ENCODE results near the gene MYO9A.

Gene MYO9A

DNA sequence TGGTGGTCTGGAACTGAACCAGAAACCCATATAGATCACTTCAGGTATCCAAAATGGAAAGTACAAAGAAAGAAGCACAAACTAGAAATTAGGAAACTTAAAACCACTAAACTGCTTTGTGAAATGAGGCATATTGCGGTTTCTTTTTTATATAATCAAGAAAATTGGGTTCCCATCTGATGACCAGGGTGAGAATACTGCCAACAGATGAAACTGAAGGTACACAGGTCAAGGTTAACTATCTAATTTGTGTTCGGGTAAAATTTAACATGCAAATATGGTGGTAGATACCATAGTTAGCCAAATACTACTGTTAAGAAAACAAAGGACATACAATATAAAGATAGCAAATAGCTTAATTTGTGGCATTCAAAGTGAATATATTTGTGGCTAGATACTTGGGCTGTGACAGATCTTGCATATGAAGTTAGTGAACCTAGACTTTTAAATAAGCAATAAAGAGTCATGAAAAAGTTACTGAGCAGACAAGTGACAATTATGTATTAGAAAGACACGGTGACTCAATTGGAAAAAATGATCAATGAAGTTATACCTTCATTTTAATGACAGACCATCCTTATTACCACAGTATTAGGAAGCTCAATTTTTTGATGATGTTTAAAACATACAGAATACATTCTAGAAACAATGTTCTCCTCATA, 180.2 kb downstream of the MYO9A start:
- no peaks in the 10 kb centered on the region for H3K9me3 ChIP-seq (ENCODE audit: control insufficient read depth in 1 of 2, low read length in 2 of 2)
- no peaks in the 10 kb centered on the region for H3K4me1 ChIP-seq (ENCODE audit: control insufficient read depth in 1 of 2, insufficient read depth in 2 of 2, low read length in 2 of 2)

DNA sequence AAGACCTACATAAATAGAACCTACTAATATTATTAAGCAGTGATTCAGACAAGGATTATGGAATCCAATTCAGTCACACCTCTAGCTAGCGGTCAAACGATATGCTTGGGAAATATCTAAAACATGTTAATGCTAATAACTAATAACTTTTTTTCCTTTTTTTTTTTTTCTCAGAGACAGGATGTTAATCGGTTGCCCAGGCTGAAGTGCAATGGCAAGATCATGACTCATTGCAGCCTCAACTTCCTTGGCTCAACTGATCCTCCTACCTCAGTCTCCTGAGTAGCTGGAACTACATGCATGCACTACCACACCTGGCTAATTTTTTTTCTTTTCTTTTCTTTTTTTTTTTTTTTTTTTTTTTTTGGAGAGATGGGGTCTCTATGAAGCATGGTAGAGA, 183.5 kb downstream of the MYO9A start:
- Histone ChIP-seq H3K9me3 (ENCODE audit: control insufficient read depth in 1 of 2, low read length in 2 of 2) (peaks cover 3 to 28% of the 10 kb centered on the region in 2 donors), H3K9ac (ENCODE audit: low read depth in 1 of 2, low read length in 2 of 2) (no peak overlapping the region), H3K4me3 (ENCODE audit: low read depth in 1 of 2, low read length in 2 of 2) (no peak overlapping the region), H3K4me1 (ENCODE audit: control insufficient read depth in 1 of 2, insufficient read depth in 2 of 2, low read length in 2 of 2) (no peaks in the 10 kb centered on the region), H3K27ac (ENCODE audit: low read depth, low read length) (no peak overlapping the region), H3K36me3 (ENCODE audit: control insufficient read depth in 1 of 2, insufficient read depth in 2 of 2, low read length in 2 of 2) (peaks cover 11 to 18% of the 10 kb centered on the region in 2 donors), H3K27me3 (ENCODE audit: control insufficient read depth in 1 of 2, insufficient read depth in 2 of 2, low read length in 2 of 2) (no peaks in the 10 kb centered on the region)

More for the DNA sequence above, 180.2 kb downstream of the MYO9A start:
- H3K36me3 ChIP-seq (ENCODE audit: control insufficient read depth in 1 of 2, insufficient read depth in 2 of 2, low read length in 2 of 2), result peaks cover 0 to 12% of the 10 kb centered on the region in 2 donors
- no peak overlapping the region for H3K27ac ChIP-seq (ENCODE audit: low read depth, low read length)
- H3K4me3 ChIP-seq (ENCODE audit: low read depth in 1 of 2, low read length in 2 of 2), result no peak overlapping the region
- no peaks in the 10 kb centered on the region for H3K27me3 ChIP-seq (ENCODE audit: control insufficient read depth in 1 of 2, insufficient read depth in 2 of 2, low read length in 2 of 2)
- no peak overlapping the region for H3K9ac ChIP-seq (ENCODE audit: low read depth in 1 of 2, low read length in 2 of 2)

DNA sequence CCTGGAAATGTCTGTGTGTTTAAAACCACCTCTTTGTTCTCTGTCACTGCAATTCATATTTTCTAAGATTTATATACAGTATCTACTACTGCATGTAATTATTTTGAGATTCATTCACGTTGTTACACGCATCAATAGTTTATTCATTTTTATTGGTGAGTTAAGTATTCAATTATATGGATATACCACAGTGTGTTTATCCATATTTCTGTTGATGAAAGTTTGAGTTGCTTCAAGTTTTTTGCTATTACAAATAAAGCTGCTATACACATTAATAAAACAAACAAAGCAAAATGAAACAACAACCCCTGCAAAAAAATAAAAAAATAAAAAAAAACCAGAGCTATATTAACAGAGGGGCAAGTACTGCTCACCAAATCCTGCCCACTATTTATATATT, 185.3 kb downstream of the MYO9A start:
- Histone ChIP-seq H3K4me1 (ENCODE audit: control insufficient read depth in 1 of 2, insufficient read depth in 2 of 2, low read length in 2 of 2) (no peaks in the 10 kb centered on the region), H3K9me3 (ENCODE audit: control insufficient read depth in 1 of 2, low read length in 2 of 2) (peaks cover 3 to 29% of the 10 kb centered on the region in 2 donors), H3K27ac (ENCODE audit: low read depth, low read length) (no peak overlapping the region), H3K36me3 (ENCODE audit: control insufficient read depth in 1 of 2, insufficient read depth in 2 of 2, low read length in 2 of 2) (peaks cover 11 to 18% of the 10 kb centered on the region in 2 donors), H3K9ac (ENCODE audit: low read depth in 1 of 2, low read length in 2 of 2) (no peak overlapping the region), H3K4me3 (ENCODE audit: low read depth in 1 of 2, low read length in 2 of 2) (no peak overlapping the region), H3K27me3 (ENCODE audit: control insufficient read depth in 1 of 2, insufficient read depth in 2 of 2, low read length in 2 of 2) (no peaks in the 10 kb centered on the region)

DNA sequence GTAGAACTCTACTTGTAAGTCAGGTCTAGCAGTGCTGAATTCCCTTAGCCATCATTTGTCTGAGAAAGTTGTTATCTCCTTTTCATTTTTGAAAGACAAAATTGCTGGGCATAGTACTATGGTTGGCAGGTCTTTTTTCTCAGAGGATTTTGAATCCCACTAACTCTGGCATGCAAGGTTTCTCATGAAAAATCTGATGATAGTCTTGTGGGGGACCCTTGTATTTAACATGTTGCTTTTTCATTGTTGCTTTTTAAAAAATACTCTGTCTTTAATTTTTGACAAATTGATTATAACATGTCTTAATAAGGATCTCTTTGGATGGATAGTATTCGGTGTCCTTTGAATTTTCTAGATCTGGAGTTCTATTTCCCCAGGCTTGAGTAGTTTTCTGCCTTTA, 186.7 kb downstream of the MYO9A start:
- Histone ChIP-seq H3K9ac (ENCODE audit: low read depth in 1 of 2, low read length in 2 of 2) (no peak overlapping the region), H3K36me3 (ENCODE audit: control insufficient read depth in 1 of 2, insufficient read depth in 2 of 2, low read length in 2 of 2) (peaks cover 11 to 18% of the 10 kb centered on the region in 2 donors), H3K4me1 (ENCODE audit: control insufficient read depth in 1 of 2, insufficient read depth in 2 of 2, low read length in 2 of 2) (no peaks in the 10 kb centered on the region), H3K4me3 (ENCODE audit: low read depth in 1 of 2, low read length in 2 of 2) (no peak overlapping the region), H3K27me3 (ENCODE audit: control insufficient read depth in 1 of 2, insufficient read depth in 2 of 2, low read length in 2 of 2) (no peaks in the 10 kb centered on the region), H3K27ac (ENCODE audit: low read depth, low read length) (no peak overlapping the region), H3K9me3 (ENCODE audit: control insufficient read depth in 1 of 2, low read length in 2 of 2) (peaks cover 3 to 29% of the 10 kb centered on the region in 2 donors)

DNA sequence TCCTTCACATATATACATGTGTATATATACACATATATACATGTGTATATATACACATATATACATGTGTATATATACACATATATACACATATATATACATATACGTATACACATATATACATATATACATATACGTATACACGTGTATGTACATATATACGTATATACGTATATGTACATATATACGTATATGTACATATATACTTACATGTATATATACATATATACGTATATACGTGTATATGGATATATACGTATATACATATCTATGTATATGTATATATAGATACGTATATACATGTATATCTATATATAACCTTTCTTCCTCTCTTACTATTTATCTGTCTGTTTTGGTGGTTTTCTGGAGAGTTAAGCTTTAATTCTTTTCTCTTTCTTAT, 192.8 kb downstream of the MYO9A start:
- Histone ChIP-seq H3K27ac (ENCODE audit: low read depth, low read length) (no peak overlapping the region), H3K9me3 (ENCODE audit: control insufficient read depth in 1 of 2, low read length in 2 of 2) (peaks cover 0 to 7% of the 10 kb centered on the region in 2 donors), H3K36me3 (ENCODE audit: control insufficient read depth in 1 of 2, insufficient read depth in 2 of 2, low read length in 2 of 2) (no peaks in the 10 kb centered on the region), H3K27me3 (ENCODE audit: control insufficient read depth in 1 of 2, insufficient read depth in 2 of 2, low read length in 2 of 2) (no peaks in the 10 kb centered on the region), H3K4me1 (ENCODE audit: control insufficient read depth in 1 of 2, insufficient read depth in 2 of 2, low read length in 2 of 2) (no peaks in the 10 kb centered on the region), H3K4me3 (ENCODE audit: low read depth in 1 of 2, low read length in 2 of 2) (no peak overlapping the region), H3K9ac (ENCODE audit: low read depth in 1 of 2, low read length in 2 of 2) (no peak overlapping the region)

DNA sequence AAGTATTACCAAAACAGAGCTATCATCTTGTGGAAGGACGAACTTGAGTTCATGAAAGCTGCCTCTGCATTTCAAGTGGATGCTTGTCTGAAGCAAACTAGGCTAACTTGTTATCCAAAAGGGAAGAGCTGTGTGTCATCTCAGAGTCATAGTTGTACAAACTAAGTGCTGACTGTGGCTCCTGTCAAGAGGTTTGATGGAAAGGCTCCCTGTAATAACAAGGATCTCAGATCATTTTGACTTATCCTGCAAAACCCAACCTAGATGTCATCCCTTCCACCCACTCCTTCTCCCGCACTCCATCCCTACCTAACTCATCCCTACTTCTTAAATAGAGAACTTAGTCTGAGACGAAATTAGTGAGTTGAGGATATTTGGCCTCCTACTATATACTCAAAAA, 196.8 kb downstream of the MYO9A start:
- Histone ChIP-seq H3K9me3 (ENCODE audit: control insufficient read depth in 1 of 2, low read length in 2 of 2) (no peaks in the 10 kb centered on the region), H3K4me3 (ENCODE audit: low read depth in 1 of 2, low read length in 2 of 2) (no peak overlapping the region), H3K27me3 (ENCODE audit: control insufficient read depth in 1 of 2, insufficient read depth in 2 of 2, low read length in 2 of 2) (no peaks in the 10 kb centered on the region), H3K9ac (ENCODE audit: low read depth in 1 of 2, low read length in 2 of 2) (no peak overlapping the region), H3K4me1 (ENCODE audit: control insufficient read depth in 1 of 2, insufficient read depth in 2 of 2, low read length in 2 of 2) (no peaks in the 10 kb centered on the region), H3K27ac (ENCODE audit: low read depth, low read length) (no peak overlapping the region), H3K36me3 (ENCODE audit: control insufficient read depth in 1 of 2, insufficient read depth in 2 of 2, low read length in 2 of 2) (no peaks in the 10 kb centered on the region)

DNA sequence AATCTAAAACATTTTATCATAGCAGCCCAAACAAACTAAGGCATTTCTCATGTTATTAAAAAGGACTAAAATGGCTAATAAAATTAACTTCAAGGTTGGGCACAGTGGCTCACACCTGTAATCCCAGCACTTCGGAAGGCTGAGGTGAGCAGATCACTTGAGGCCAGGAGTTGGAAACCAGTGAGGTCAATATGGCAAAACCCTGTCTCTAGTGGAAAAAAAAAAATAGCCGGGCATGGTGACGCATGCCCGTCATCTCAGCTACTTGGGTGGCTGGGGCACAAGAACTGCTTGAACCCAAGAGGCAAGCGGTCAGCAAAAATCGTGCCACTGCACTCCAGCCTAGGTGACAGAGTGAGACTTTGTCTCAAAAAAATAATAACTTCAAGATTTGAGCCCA, 197.4 kb downstream of the MYO9A start:
- no peaks in the 10 kb centered on the region for H3K9me3 ChIP-seq (ENCODE audit: control insufficient read depth in 1 of 2, low read length in 2 of 2)

DNA sequence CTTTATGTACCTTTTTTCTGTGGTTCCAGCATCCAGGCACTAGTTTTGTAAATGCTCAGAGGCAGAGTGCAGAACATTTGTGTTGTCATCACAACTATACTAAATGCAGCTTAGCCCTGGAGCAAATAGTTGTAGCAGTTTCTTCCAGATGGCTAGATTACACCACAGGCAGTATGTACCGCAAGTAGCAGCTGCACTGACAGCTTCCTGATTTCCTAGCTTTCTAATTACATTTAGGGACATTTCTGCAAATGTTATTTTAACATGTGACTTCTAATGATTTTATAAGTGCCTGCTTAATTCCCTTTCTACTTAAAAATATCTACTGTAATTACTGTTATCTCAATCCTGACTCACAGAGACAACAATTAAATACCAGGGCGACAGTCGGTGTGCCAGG, 201.1 kb downstream of the MYO9A start:
- Histone ChIP-seq H3K4me3 (ENCODE audit: low read depth in 1 of 2, low read length in 2 of 2) (no peak overlapping the region), H3K36me3 (ENCODE audit: control insufficient read depth in 1 of 2, insufficient read depth in 2 of 2, low read length in 2 of 2) (no peaks in the 10 kb centered on the region), H3K27ac (ENCODE audit: low read depth, low read length) (no peak overlapping the region), H3K4me1 (ENCODE audit: control insufficient read depth in 1 of 2, insufficient read depth in 2 of 2, low read length in 2 of 2) (no peaks in the 10 kb centered on the region), H3K9ac (ENCODE audit: low read depth in 1 of 2, low read length in 2 of 2) (no peak overlapping the region), H3K9me3 (ENCODE audit: control insufficient read depth in 1 of 2, low read length in 2 of 2) (no peaks in the 10 kb centered on the region), H3K27me3 (ENCODE audit: control insufficient read depth in 1 of 2, insufficient read depth in 2 of 2, low read length in 2 of 2) (no peaks in the 10 kb centered on the region)

More for the DNA sequence above, 197.4 kb downstream of the MYO9A start:
- Histone ChIP-seq H3K36me3 (ENCODE audit: control insufficient read depth in 1 of 2, insufficient read depth in 2 of 2, low read length in 2 of 2) (no peaks in the 10 kb centered on the region), H3K4me3 (ENCODE audit: low read depth in 1 of 2, low read length in 2 of 2) (no peak overlapping the region), H3K4me1 (ENCODE audit: control insufficient read depth in 1 of 2, insufficient read depth in 2 of 2, low read length in 2 of 2) (no peaks in the 10 kb centered on the region), H3K27me3 (ENCODE audit: control insufficient read depth in 1 of 2, insufficient read depth in 2 of 2, low read length in 2 of 2) (no peaks in the 10 kb centered on the region), H3K27ac (ENCODE audit: low read depth, low read length) (no peak overlapping the region), H3K9ac (ENCODE audit: low read depth in 1 of 2, low read length in 2 of 2) (no peak overlapping the region)

DNA sequence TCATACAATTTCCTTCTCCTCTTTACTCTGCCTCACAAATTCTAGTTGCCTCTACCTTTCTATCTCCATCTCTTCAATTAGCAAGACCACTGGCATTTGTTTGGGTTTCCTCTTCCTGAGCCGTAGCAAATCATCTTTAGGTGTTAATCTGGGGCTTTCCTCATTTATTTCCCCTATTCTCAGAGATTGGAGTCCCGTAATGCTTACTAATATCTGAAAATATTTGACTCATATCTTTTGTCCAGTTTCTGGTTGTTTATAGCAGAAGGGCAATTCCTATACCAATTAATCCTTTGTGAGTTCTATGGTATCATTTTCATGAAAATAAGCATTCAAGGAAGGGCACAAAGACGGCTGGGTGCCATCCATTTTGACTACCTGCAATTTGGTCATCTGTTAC, 203.9 kb downstream of the MYO9A start:
- H3K27ac ChIP-seq (ENCODE audit: low read depth, low read length), result no peak overlapping the region

DNA sequence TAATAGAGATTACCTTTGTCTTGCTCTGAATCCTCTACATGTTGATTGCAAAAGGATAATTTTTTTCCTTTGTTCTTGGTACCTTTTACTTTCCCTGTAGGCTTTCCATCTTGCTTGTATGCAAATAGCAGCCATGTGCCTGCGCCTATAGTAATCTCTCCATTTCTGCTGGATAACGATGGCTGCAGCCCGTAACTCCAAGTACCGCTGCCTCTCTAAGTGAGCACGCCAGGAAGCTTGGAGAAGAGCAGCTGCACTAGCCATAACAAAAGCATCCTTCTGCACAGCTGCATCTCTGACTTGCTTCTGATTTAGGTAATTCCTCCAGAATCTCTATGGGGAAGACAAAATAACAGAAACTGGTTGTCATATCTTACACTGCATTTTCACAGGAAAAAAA, 218.3 kb downstream of the MYO9A start:
- Histone ChIP-seq H3K4me1 (ENCODE audit: control insufficient read depth in 1 of 2, insufficient read depth in 2 of 2, low read length in 2 of 2) (no peaks in the 10 kb centered on the region), H3K36me3 (ENCODE audit: control insufficient read depth in 1 of 2, insufficient read depth in 2 of 2, low read length in 2 of 2) (peaks cover 2 to 20% of the 10 kb centered on the region in 2 donors), H3K4me3 (ENCODE audit: low read depth in 1 of 2, low read length in 2 of 2) (no peak overlapping the region), H3K9me3 (ENCODE audit: control insufficient read depth in 1 of 2, low read length in 2 of 2) (no peaks in the 10 kb centered on the region), H3K27ac (ENCODE audit: low read depth, low read length) (no peak overlapping the region), H3K27me3 (ENCODE audit: control insufficient read depth in 1 of 2, insufficient read depth in 2 of 2, low read length in 2 of 2) (no peaks in the 10 kb centered on the region), H3K9ac (ENCODE audit: low read depth in 1 of 2, low read length in 2 of 2) (no peak overlapping the region)

More for the DNA sequence above, 203.9 kb downstream of the MYO9A start:
- Histone ChIP-seq H3K9me3 (ENCODE audit: control insufficient read depth in 1 of 2, low read length in 2 of 2) (no peaks in the 10 kb centered on the region), H3K27me3 (ENCODE audit: control insufficient read depth in 1 of 2, insufficient read depth in 2 of 2, low read length in 2 of 2) (no peaks in the 10 kb centered on the region), H3K4me3 (ENCODE audit: low read depth in 1 of 2, low read length in 2 of 2) (no peak overlapping the region), H3K36me3 (ENCODE audit: control insufficient read depth in 1 of 2, insufficient read depth in 2 of 2, low read length in 2 of 2) (no peaks in the 10 kb centered on the region), H3K9ac (ENCODE audit: low read depth in 1 of 2, low read length in 2 of 2) (no peak overlapping the region), H3K4me1 (ENCODE audit: control insufficient read depth in 1 of 2, insufficient read depth in 2 of 2, low read length in 2 of 2) (no peaks in the 10 kb centered on the region)

Data from duodenal mucosa (tissue), 2 donors.